Panc1 (cell line): ENCODE measurements around the gene TRIM29.

Source experiments
- POLR2AphosphoS5 ChIP-seq: IDR thresholded peaks from 2 replicates; pipeline ENCODE4 v1.6.1; 2012; ENCODE audit warnings: mild to moderate bottlenecking, low read depth, low read length, moderate library complexity
- TF ChIP-seq, protein P1 (sequence below): fragments of 450-650 bp; IDR thresholded peaks from 2 replicates; pipeline ENCODE4 v1.5.1; 2017; ENCODE audit warnings: mild to moderate bottlenecking

DNA sequence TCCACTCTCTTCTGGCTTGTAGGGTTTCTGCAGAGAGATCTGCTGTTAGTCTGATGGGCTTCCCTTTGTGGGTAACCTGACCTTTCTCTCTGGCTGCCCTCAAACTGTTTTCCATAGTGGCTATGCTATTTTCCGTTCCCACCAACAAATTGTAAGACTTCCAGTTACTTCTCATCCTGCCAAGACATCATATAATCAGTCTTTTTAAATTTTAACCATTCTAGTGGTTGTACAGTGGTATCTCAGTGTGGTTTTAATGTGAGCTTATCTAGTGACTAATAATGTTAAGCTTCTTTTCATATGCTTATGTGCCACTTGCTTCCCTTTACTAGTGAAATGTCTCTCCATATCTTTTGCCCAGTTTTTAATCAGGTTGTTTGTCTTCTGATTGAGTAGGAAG lies 13.6 kb upstream of the TRIM29 start:
- TF ChIP-seq POLR2AphosphoS5 = no peak
- TF ChIP-seq, protein P1, sequence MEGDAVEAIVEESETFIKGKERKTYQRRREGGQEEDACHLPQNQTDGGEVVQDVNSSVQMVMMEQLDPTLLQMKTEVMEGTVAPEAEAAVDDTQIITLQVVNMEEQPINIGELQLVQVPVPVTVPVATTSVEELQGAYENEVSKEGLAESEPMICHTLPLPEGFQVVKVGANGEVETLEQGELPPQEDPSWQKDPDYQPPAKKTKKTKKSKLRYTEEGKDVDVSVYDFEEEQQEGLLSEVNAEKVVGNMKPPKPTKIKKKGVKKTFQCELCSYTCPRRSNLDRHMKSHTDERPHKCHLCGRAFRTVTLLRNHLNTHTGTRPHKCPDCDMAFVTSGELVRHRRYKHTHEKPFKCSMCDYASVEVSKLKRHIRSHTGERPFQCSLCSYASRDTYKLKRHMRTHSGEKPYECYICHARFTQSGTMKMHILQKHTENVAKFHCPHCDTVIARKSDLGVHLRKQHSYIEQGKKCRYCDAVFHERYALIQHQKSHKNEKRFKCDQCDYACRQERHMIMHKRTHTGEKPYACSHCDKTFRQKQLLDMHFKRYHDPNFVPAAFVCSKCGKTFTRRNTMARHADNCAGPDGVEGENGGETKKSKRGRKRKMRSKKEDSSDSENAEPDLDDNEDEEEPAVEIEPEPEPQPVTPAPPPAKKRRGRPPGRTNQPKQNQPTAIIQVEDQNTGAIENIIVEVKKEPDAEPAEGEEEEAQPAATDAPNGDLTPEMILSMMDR = no peak
